ENCODE measurements around the gene DLL1.

Gene DLL1

GRCh38 chr6:170236131-170236836 lies 54.6 kb downstream of the DLL1 start:
- no peaks in the 10 kb centered on the region for H3K9me3 ChIP-seq (ENCODE audit: control extremely low read depth in 1 of 5, control insufficient read depth in 4 of 5, insufficient read depth in 2 of 5, low read depth in 1 of 5, low read length in 4 of 5)
- H3K36me3 ChIP-seq (ENCODE audit: control insufficient read depth in 4 of 4, insufficient read depth in 4 of 4, low read length in 3 of 4) = no peaks in the 10 kb centered on the region
- H3K4me3 ChIP-seq (ENCODE audit: control insufficient read depth in 1 of 7, extremely low read depth in 1 of 7, insufficient read depth in 4 of 7, low read depth in 2 of 7, low read length in 6 of 7) = no peak overlapping the region
- H3K27ac ChIP-seq (ENCODE audit: insufficient read depth in 1 of 2, low read depth in 1 of 2, low read length in 2 of 2, poor library complexity in 1 of 2, severe bottlenecking in 2 of 2) = no peak overlapping the region
- no peak for DNase-seq
- WGBS (ENCODE audit: insufficient coverage) = 74% methylated on average over 13 of the region's 24 CpGs
- CTCF ChIA-PET = interaction anchor here (1.5 kb wide), 1 partner anchor 9 kb away, joined by 3 read pairs; no protein-coding TSS in a partner anchor
- POLR2A ChIA-PET = no interaction called here
- H3K4me1 ChIP-seq (ENCODE audit: control extremely low read depth in 1 of 4, control insufficient read depth in 4 of 4, insufficient read depth in 4 of 4, low read length in 3 of 4) = no peaks in the 10 kb centered on the region
- H3K27me3 ChIP-seq (replicated peaks in 2 of 5; ENCODE audit: control insufficient read depth in 4 of 5, insufficient read depth in 5 of 5, low read length in 4 of 5) = peaks cover 0 to 9% (median 0%) of the 10 kb centered on the region in 5 experiments

- Histone ChIP-seq H3K4me3 (ENCODE audit: control insufficient read depth in 1 of 7, extremely low read depth in 1 of 7, insufficient read depth in 4 of 7, low read depth in 2 of 7, low read length in 6 of 7) (no peak overlapping the region), H3K27ac (ENCODE audit: insufficient read depth in 1 of 2, low read depth in 1 of 2, low read length in 2 of 2, poor library complexity in 1 of 2, severe bottlenecking in 2 of 2) (no peak overlapping the region), H3K4me1 (ENCODE audit: control extremely low read depth in 1 of 4, control insufficient read depth in 4 of 4, insufficient read depth in 4 of 4, low read length in 3 of 4) (no peaks in the 10 kb centered on the region), H3K27me3 (replicated peaks in 2 of 5; ENCODE audit: control insufficient read depth in 4 of 5, insufficient read depth in 5 of 5, low read length in 4 of 5) (peaks cover 0 to 9% (median 0%) of the 10 kb centered on the region in 5 experiments), H3K36me3 (ENCODE audit: control insufficient read depth in 4 of 4, insufficient read depth in 4 of 4, low read length in 3 of 4) (no peaks in the 10 kb centered on the region), H3K9me3 (ENCODE audit: control extremely low read depth in 1 of 5, control insufficient read depth in 4 of 5, insufficient read depth in 2 of 5, low read depth in 1 of 5, low read length in 4 of 5) (no peaks in the 10 kb centered on the region)
- WGBS (ENCODE audit: insufficient coverage) = 91% methylated on average over 15 of the region's 16 CpGs
- POLR2A ChIA-PET = no interaction called here
- no peak for DNase-seq
- CTCF ChIA-PET = interaction anchor here (1.5 kb wide), 1 partner anchor 9 kb away, joined by 3 read pairs; no protein-coding TSS in a partner anchor
Measured at GRCh38 chr6:170235391-170236125, 55.3 kb downstream of the DLL1 start.

GRCh38 chr6:170234419-170234818 lies 56.5 kb downstream of the DLL1 start:
- no peaks in the 10 kb centered on the region for H3K9me3 ChIP-seq (ENCODE audit: control extremely low read depth in 1 of 5, control insufficient read depth in 4 of 5, insufficient read depth in 2 of 5, low read depth in 1 of 5, low read length in 4 of 5)
- 96% methylated on average over 9 of the region's 9 CpGs for WGBS (ENCODE audit: insufficient coverage)
- no peak overlapping the region for H3K4me3 ChIP-seq (ENCODE audit: control insufficient read depth in 1 of 7, extremely low read depth in 1 of 7, insufficient read depth in 4 of 7, low read depth in 2 of 7, low read length in 6 of 7)
- ChIA-PET CTCF (no interaction called here), POLR2A (no interaction called here)
- H3K4me1 ChIP-seq (ENCODE audit: control extremely low read depth in 1 of 4, control insufficient read depth in 4 of 4, insufficient read depth in 4 of 4, low read length in 3 of 4) = no peaks in the 10 kb centered on the region
- H3K36me3 ChIP-seq (ENCODE audit: control insufficient read depth in 4 of 4, insufficient read depth in 4 of 4, low read length in 3 of 4) = no peaks in the 10 kb centered on the region
- no peak overlapping the region for H3K27ac ChIP-seq (ENCODE audit: insufficient read depth in 1 of 2, low read depth in 1 of 2, low read length in 2 of 2, poor library complexity in 1 of 2, severe bottlenecking in 2 of 2)
- H3K27me3 ChIP-seq (replicated peaks in 2 of 5; ENCODE audit: control insufficient read depth in 4 of 5, insufficient read depth in 5 of 5, low read length in 4 of 5) = peaks cover 0 to 8% (median 0%) of the 10 kb centered on the region in 5 experiments
- no peak for DNase-seq

GRCh38 chr6:170233286-170234205 lies 57.3 kb downstream of the DLL1 start:
- no peak overlapping the region for H3K4me3 ChIP-seq (ENCODE audit: control insufficient read depth in 1 of 7, extremely low read depth in 1 of 7, insufficient read depth in 4 of 7, low read depth in 2 of 7, low read length in 6 of 7)
- H3K36me3 ChIP-seq (ENCODE audit: control insufficient read depth in 4 of 4, insufficient read depth in 4 of 4, low read length in 3 of 4) = no peaks in the 10 kb centered on the region
- H3K9me3 ChIP-seq (ENCODE audit: control extremely low read depth in 1 of 5, control insufficient read depth in 4 of 5, insufficient read depth in 2 of 5, low read depth in 1 of 5, low read length in 4 of 5) = no peaks in the 10 kb centered on the region
- no peak overlapping the region for H3K27ac ChIP-seq (ENCODE audit: insufficient read depth in 1 of 2, low read depth in 1 of 2, low read length in 2 of 2, poor library complexity in 1 of 2, severe bottlenecking in 2 of 2)
- 97% methylated on average over 12 of the region's 13 CpGs for WGBS (ENCODE audit: insufficient coverage)
- no peak for DNase-seq
- no peaks in the 10 kb centered on the region for H3K4me1 ChIP-seq (ENCODE audit: control extremely low read depth in 1 of 4, control insufficient read depth in 4 of 4, insufficient read depth in 4 of 4, low read length in 3 of 4)
- CTCF ChIA-PET = interaction anchor here (1.1 kb wide), 1 partner anchor 18 kb away, joined by 3 read pairs; no protein-coding TSS in a partner anchor
- POLR2A ChIA-PET = no interaction called here
- peaks cover 0 to 8% (median under 1%) of the 10 kb centered on the region in 5 experiments for H3K27me3 ChIP-seq (replicated peaks in 2 of 5; ENCODE audit: control insufficient read depth in 4 of 5, insufficient read depth in 5 of 5, low read length in 4 of 5)
